Body of pancreas (tissue), 4 donors: ENCODE measurements around the gene MAML2. TPM values are rescaled to one million over a fixed set of nuclear protein-coding genes. Genes with fewer than 3 reads are reported as not detected.
A peak's percentile ranks its signal among the peaks of the same experiment; 100 is the strongest.

Source experiments
- ATAC-seq: fragments of 150-250 bp; one replicate; pipeline ENCODE4 v1.9.1; 2016
- DNase-seq, 4 donors: peaks; one replicate each; pipeline ENCODE4 v3.0.0-alpha.2; 2019
- H3K27ac ChIP-seq, 4 donors: fragments of 200-600 bp; sonication (generic); 1 replicate in 3 of 4; 2 replicates in 1 of 4; pipeline versions ENCODE4 v1.5.1 to v1.6.1; 2016 to 2019; ENCODE audit warnings: mild to moderate bottlenecking in 1 of 4, mixed read lengths in 1 of 4, moderate library complexity in 1 of 4
- H3K27me3 ChIP-seq, 2 donors: fragments of 200-600 bp; sonication (generic); one replicate each; pipeline ENCODE4 v1.6.0; 2016; ENCODE audit warnings: mild to moderate bottlenecking in 1 of 2
- H3K36me3 ChIP-seq, 2 donors: fragments of 200-600 bp; sonication (generic); replicated peaks in 1 of 2; 2 replicates each; pipeline ENCODE4 v1.5.1; 2016; ENCODE audit warnings: low read depth in 2 of 2; ENCODE audit not compliant: insufficient read depth in 1 of 2
- H3K4me1 ChIP-seq: fragments of 200-600 bp; sonication (generic); one replicate; pipeline ENCODE4 v1.6.0; 2016
- H3K4me3 ChIP-seq, 2 donors: fragments of 200-600 bp; sonication (generic); 1 replicate in 1 of 2; 2 replicates in 1 of 2; pipeline ENCODE4 v1.5.1; 2016 to 2019
- H3K9me3 ChIP-seq, 3 donors: fragments of 200-600 bp; sonication (generic); 1 replicate in 2 of 3; 2 replicates in 1 of 3; pipeline ENCODE4 v1.5.1; 2016
- CTCF ChIP-seq, 7 experiments: fragments of 450-650 bp in 4 of 7; fragments of 200-600 bp in 3 of 7; sonication (generic) in 3 of 7; IDR thresholded peaks; one replicate each; pipeline ENCODE4 v1.5.1; 2016 to 2019; ENCODE audit warnings: antibody characterized with exemption in 7 of 7
- POLR2A ChIP-seq, 3 donors: fragments of 450-650 bp; IDR thresholded peaks; one replicate each; pipeline ENCODE4 v1.6.1; 2016; ENCODE audit warnings: antibody characterized with exemption in 3 of 3, mild to moderate bottlenecking in 2 of 3
- WGBS, 2 donors: methylation state at CpG; one replicate each; pipeline ENCODE4 v1.1.5; 2017; 5-methylcytosine and 5-hydroxymethylcytosine counted together
- intact Hi-C: fragments of 100-400 bp; cut with DNase I; formaldehyde crosslinking; loops from one replicate; pipeline ENCODE4 v1.15.1; 2023
- total RNA-seq, 2 donors: library from RNA; depleted of rRNA; stranded (reverse); fragments of >200 nt; gene quantifications; one replicate each; pipeline ENCODE4 v1.1.0, GENCODE V29; 2016

Gene MAML2
- total RNA-seq, 2 donors from 2014 or later, result 7.9 to 9.9 TPM

GRCh38 chr11:95972060-95972459, 370.9 kb downstream of the MAML2 start:
- Histone ChIP-seq H3K27ac (no peak overlapping the region), H3K9me3 (no peaks in the 10 kb centered on the region), H3K36me3 (no peaks in the 10 kb centered on the region), H3K27me3 (no peaks in the 10 kb centered on the region), H3K4me1 (no peaks in the 10 kb centered on the region), H3K4me3 (no peak overlapping the region)
- TF ChIP-seq CTCF (IDR thresholded peaks at IDR 0.05) (no peak), POLR2A (IDR thresholded peaks at IDR 0.05) (no peak)
- ATAC-seq (no peak), DNase-seq (no peak)
- intact Hi-C loops, result no loop called here
- WGBS, 2 donors, result 48 to 55% methylated on average over 2 of the region's 2 CpGs

- intact Hi-C loops, result no loop called here
- no peak for DNase-seq
- ATAC-seq, result no peak
- no peak overlapping the region for H3K27ac ChIP-seq
- WGBS, 2 donors, result 50 to 52% methylated on average over 1 of the region's 1 CpG
- no peaks in the 10 kb centered on the region for H3K36me3 ChIP-seq
- H3K9me3 ChIP-seq, result no peaks in the 10 kb centered on the region
- no peaks in the 10 kb centered on the region for H3K4me1 ChIP-seq
- TF ChIP-seq CTCF (IDR thresholded peaks at IDR 0.05) (peak in 1 of 7 experiments; percentile 20), POLR2A (IDR thresholded peaks at IDR 0.05) (no peak)
- no peaks in the 10 kb centered on the region for H3K27me3 ChIP-seq
- H3K4me3 ChIP-seq, result no peak overlapping the region
These were observed 374.4 kb downstream of the MAML2 start for GRCh38 chr11:95968585-95968984.

GRCh38 chr11:95964281-95964680, 378.7 kb downstream of the MAML2 start:
- ATAC-seq, result no peak
- intact Hi-C loops, result no loop called here
- WGBS, 2 donors, result 56 to 83% methylated on average over 1 of the region's 1 CpG
- TF ChIP-seq POLR2A (IDR thresholded peaks at IDR 0.05), result no peak
- TF ChIP-seq CTCF (IDR thresholded peaks at IDR 0.05), result no peak
- no peak overlapping the region for H3K27ac ChIP-seq
- no peak overlapping the region for H3K4me3 ChIP-seq
- no peaks in the 10 kb centered on the region for H3K9me3 ChIP-seq
- no peaks in the 10 kb centered on the region for H3K4me1 ChIP-seq
- H3K36me3 ChIP-seq, result no peaks in the 10 kb centered on the region
- no peak for DNase-seq
- H3K27me3 ChIP-seq, result no peaks in the 10 kb centered on the region

- ATAC-seq, result no peak
- no peaks in the 10 kb centered on the region for H3K27me3 ChIP-seq
- TF ChIP-seq CTCF (IDR thresholded peaks at IDR 0.05) (no peak), POLR2A (IDR thresholded peaks at IDR 0.05) (no peak)
- no peaks in the 10 kb centered on the region for H3K4me1 ChIP-seq
- H3K27ac ChIP-seq, result no peak overlapping the region
- H3K9me3 ChIP-seq, result no peaks in the 10 kb centered on the region
- intact Hi-C loops, result no loop called here
- DNase-seq, result no peak
- WGBS, 2 donors, result 93 to 95% methylated on average over 1 of the region's 1 CpG
- H3K4me3 ChIP-seq, result no peak overlapping the region
- H3K36me3 ChIP-seq, result no peaks in the 10 kb centered on the region
These were observed 381.2 kb downstream of the MAML2 start for GRCh38 chr11:95961758-95962157.

GRCh38 chr11:95950905-95951304, 392.1 kb downstream of the MAML2 start:
- Histone ChIP-seq H3K27ac (no peak overlapping the region), H3K9me3 (peaks cover 0 to 7% (median 0%) of the 10 kb centered on the region in 3 donors), H3K4me1 (no peaks in the 10 kb centered on the region), H3K36me3 (no peaks in the 10 kb centered on the region), H3K27me3 (no peaks in the 10 kb centered on the region), H3K4me3 (no peak overlapping the region)
- intact Hi-C loops, result no loop called here
- DNase-seq (no peak), ATAC-seq (no peak)
- TF ChIP-seq CTCF (IDR thresholded peaks at IDR 0.05), result no peak
- TF ChIP-seq POLR2A (IDR thresholded peaks at IDR 0.05), result no peak
